Uterus (tissue), 4 donors: ENCODE data around the gene CHD2. TPM values are rescaled to one million over a fixed set of nuclear protein-coding genes. Genes with fewer than 3 reads are reported as not detected.

Experiments used
- DNase-seq, 2 donors: peaks; one replicate each; pipeline ENCODE4 v3.0.0-alpha.2; 2019 to 2020
- H3K27ac ChIP-seq, 2 donors: fragments of 200-600 bp; sonication (generic); 1 replicate in 1 of 2; 2 replicates in 1 of 2; pipeline ENCODE4 v1.5.1; 2016 to 2018
- H3K27me3 ChIP-seq, 2 donors: fragments of 200-600 bp; sonication (generic); one replicate each; pipeline ENCODE4 v1.5.1; 2018 to 2019; ENCODE audit warnings: control low read depth in 1 of 2
- H3K36me3 ChIP-seq, 2 donors: fragments of 200-600 bp; sonication (generic); one replicate each; pipeline ENCODE4 v1.5.1; 2019; ENCODE audit warnings: control low read depth in 1 of 2
- H3K4me1 ChIP-seq, 2 donors: fragments of 200-600 bp; sonication (generic); one replicate each; pipeline ENCODE4 v1.5.1; 2018 to 2019; ENCODE audit warnings: control low read depth in 1 of 2
- H3K4me3 ChIP-seq, 2 donors: fragments of 200-600 bp; sonication (generic); 1 replicate in 1 of 2; 2 replicates in 1 of 2; pipeline ENCODE4 v1.5.1; 2018 to 2019; ENCODE audit warnings: mild to moderate bottlenecking in 1 of 2
- H3K9me3 ChIP-seq, 2 donors: fragments of 200-600 bp; sonication (generic); one replicate each; pipeline ENCODE4 v1.5.1; 2019; ENCODE audit warnings: control low read depth in 1 of 2
- POLR2A ChIP-seq, 2 donors: fragments of 450-650 bp; IDR thresholded peaks; one replicate each; pipeline ENCODE4 v1.6.1; 2016; ENCODE audit warnings: antibody characterized with exemption in 2 of 2, mild to moderate bottlenecking in 1 of 2, moderate library complexity in 1 of 2
- intact Hi-C: fragments of 100-400 bp; cut with DNase I; formaldehyde crosslinking; loops from one replicate; pipeline ENCODE4 v1.15.1; 2023; ENCODE audit warnings: low total_unique reads
- total RNA-seq, 4 donors: library from RNA; depleted of rRNA in 3 of 4; stranded (reverse); fragments of >200 nt in 3 of 4; gene quantifications; one replicate each; pipeline versions ENCODE4 v1.1.0 to v1.2.4, GENCODE V29; 2014 to 2023
- TF ChIP-seq, protein P1 (sequence below), 4 experiments: fragments of 200-600 bp in 2 of 4; fragments of 450-650 bp in 2 of 4; sonication (generic) in 2 of 4; IDR thresholded peaks; one replicate each; pipeline ENCODE4 v1.5.1; 2016 to 2019; ENCODE audit warnings: antibody characterized with exemption in 4 of 4, mild to moderate bottlenecking in 2 of 4, moderate library complexity in 1 of 4
- donor health status: DM: yes; HTN: yes; CAD: no.

Gene CHD2
- total RNA-seq, 4 donors from 2014 or later: 71.0 to 166 (median 152) TPM

GRCh38 chr15:92884436-92885223 is 15.5 kb upstream of the CHD2 start:
- Histone ChIP-seq H3K27ac (peak overlapping the region; percentile 98 to 100), H3K27me3 (no peaks in the 10 kb centered on the region), H3K36me3 (no peaks in the 10 kb centered on the region), H3K9me3 (no peaks in the 10 kb centered on the region), H3K4me3 (peak overlapping the region; percentile 58 to 76), H3K4me1 (no peaks in the 10 kb centered on the region)
- intact Hi-C loops: loop anchor here (5.0 kb wide), 1 partner anchor 52 kb away; no protein-coding TSS in a partner anchor
- TF ChIP-seq, protein P1, sequence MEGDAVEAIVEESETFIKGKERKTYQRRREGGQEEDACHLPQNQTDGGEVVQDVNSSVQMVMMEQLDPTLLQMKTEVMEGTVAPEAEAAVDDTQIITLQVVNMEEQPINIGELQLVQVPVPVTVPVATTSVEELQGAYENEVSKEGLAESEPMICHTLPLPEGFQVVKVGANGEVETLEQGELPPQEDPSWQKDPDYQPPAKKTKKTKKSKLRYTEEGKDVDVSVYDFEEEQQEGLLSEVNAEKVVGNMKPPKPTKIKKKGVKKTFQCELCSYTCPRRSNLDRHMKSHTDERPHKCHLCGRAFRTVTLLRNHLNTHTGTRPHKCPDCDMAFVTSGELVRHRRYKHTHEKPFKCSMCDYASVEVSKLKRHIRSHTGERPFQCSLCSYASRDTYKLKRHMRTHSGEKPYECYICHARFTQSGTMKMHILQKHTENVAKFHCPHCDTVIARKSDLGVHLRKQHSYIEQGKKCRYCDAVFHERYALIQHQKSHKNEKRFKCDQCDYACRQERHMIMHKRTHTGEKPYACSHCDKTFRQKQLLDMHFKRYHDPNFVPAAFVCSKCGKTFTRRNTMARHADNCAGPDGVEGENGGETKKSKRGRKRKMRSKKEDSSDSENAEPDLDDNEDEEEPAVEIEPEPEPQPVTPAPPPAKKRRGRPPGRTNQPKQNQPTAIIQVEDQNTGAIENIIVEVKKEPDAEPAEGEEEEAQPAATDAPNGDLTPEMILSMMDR (IDR thresholded peaks at IDR 0.05): no peak
- TF ChIP-seq POLR2A (IDR thresholded peaks at IDR 0.05): no peak
- DNase-seq: no peak

DNA sequence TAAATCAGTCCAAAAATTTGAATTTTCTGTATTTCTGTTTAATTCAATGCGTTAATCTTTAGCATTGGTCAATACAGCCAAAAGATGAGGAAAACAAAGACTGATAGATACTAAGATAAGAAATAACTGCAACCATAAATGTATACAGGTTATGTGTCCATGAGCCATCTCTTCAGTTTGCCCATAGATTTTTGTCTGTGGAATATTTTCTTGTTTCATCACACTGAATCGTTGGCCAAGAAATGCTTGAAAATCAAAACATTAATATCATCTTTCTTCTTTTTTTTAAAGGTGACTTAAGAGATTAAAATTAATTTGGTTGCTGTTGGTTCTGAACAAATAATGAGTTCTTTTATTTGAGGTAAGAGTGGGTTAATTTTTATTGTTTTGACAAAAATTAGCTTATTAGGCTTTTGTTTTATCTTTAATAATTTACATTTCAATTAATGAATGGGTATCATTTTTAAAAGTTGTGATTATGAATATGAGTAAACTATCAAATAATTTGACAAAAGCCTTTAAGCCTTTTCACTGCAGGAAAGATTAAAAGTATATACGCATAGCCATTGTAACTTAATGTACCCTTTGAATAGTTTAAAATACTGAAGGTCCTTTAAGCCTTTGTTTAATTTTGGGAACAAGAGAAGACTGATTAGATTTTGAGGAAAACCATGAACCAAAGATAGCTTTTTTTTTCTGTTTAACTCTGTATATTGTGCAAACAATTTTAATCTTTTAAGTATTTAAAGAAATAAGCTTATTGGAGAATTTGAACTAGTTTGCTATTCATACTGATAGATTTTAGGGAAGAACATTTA is 14.7 kb upstream of the CHD2 start:
- Histone ChIP-seq H3K27me3 (no peaks in the 10 kb centered on the region), H3K4me1 (no peaks in the 10 kb centered on the region), H3K9me3 (no peaks in the 10 kb centered on the region), H3K27ac (peak overlapping the region; percentile 98 to 100), H3K36me3 (no peaks in the 10 kb centered on the region), H3K4me3 (peak overlapping the region; percentile 58 to 76)
- TF ChIP-seq, protein P1 (IDR thresholded peaks at IDR 0.05): no peak
- TF ChIP-seq POLR2A (IDR thresholded peaks at IDR 0.05): no peak
- DNase-seq: no peak
- intact Hi-C loops: no loop called here

DNA sequence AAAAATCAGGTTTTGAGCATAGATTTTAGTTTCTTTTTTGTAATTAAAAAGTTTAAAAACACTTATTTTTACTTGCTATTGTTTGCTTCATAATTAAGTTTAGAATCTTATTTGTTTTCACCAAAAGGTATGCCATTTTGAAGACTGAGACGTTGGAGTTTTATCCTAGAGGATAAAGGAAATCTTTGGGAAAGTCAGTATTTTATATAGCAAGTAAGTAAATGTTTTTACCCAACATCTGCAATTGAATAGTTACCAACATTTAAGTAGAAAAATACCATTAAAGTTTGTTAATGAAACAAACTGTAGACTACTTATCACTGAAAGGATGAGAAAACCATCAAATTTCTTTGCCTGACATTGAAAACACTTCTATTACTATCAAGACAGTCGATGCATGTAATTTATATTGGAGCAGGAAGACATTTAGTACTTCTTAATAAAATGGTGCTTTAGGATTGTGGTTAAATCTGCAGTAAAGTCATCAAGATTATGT is 14.0 kb upstream of the CHD2 start:
- H3K36me3 ChIP-seq: no peaks in the 10 kb centered on the region
- no peaks in the 10 kb centered on the region for H3K4me1 ChIP-seq
- no peak for DNase-seq
- H3K27ac ChIP-seq: peak overlapping the region; percentile 98 to 100
- no peaks in the 10 kb centered on the region for H3K9me3 ChIP-seq
- no peaks in the 10 kb centered on the region for H3K27me3 ChIP-seq
- TF ChIP-seq, protein P1 (IDR thresholded peaks at IDR 0.05): no peak
- no peak for TF ChIP-seq POLR2A (IDR thresholded peaks at IDR 0.05)
- intact Hi-C loops: no loop called here
- peak overlapping the region in 1 of 2 donors; percentile 76 for H3K4me3 ChIP-seq

DNA sequence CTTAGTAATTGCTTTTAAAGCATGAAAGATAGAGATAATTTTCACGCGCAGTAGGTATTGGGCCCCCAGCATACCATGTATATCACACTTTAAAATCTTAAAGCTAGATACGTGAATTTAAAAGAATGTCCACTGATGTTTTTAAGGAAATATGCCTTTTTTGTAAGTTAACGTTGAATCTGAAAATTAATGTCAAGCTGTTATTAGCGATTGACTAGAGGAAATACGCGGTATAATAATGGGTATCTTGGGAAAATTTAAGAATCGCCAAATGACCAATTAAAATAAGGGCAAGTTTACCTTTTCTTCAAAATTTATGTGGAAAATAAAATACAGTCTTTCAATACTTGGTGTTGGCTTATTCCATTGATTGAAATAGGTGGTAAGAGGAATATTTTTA is 13.3 kb upstream of the CHD2 start:
- Histone ChIP-seq H3K27ac (peak overlapping the region; percentile 8 to 100), H3K27me3 (no peaks in the 10 kb centered on the region), H3K9me3 (no peaks in the 10 kb centered on the region), H3K4me3 (no peak overlapping the region), H3K36me3 (no peaks in the 10 kb centered on the region), H3K4me1 (peaks cover 0 to 6% of the 10 kb centered on the region in 2 donors)
- DNase-seq: no peak
- TF ChIP-seq POLR2A (IDR thresholded peaks at IDR 0.05): no peak
- TF ChIP-seq, protein P1 (IDR thresholded peaks at IDR 0.05): no peak
- intact Hi-C loops: no loop called here
